Calu3 (cell line): ENCODE data around the gene RPS21. TPM values are rescaled to one million over a fixed set of nuclear protein-coding genes. Genes with fewer than 3 reads are reported as not detected.
A peak's percentile ranks its signal among the peaks of the same experiment; 100 is the strongest.

ENCODE experiments used
- BruUV-seq: library from RNA; stranded (reverse); fragments of 400-500 nt; replicated peaks from 2 replicates; lab custom pipeline; 2021; lab: Mats Ljungman, UMichigan
- CTCF ChIA-PET: fragments of 300-600 bp; sonication (Branson Sonifier 250); formaldehyde crosslinking; loops from one replicate; lab custom pipeline; 2022; ENCODE audit warnings: antibody characterized with exemption; lab: Charles Lee
- DNase-seq: peaks from one replicate; pipeline ENCODE4 v3.0.0; 2022
- H3K27ac Mint-ChIP-seq: one replicate; pipeline ENCODE4 v1.8.0; 2022; ENCODE audit warnings: mixed read lengths; ENCODE audit not compliant: unreplicated experiment
- H3K27me3 Mint-ChIP-seq: one replicate; pipeline ENCODE4 v1.8.0; 2022; ENCODE audit warnings: mixed read lengths; ENCODE audit not compliant: unreplicated experiment
- H3K36me3 Mint-ChIP-seq: one replicate; pipeline ENCODE4 v1.8.0; 2022; ENCODE audit warnings: mild to moderate bottlenecking, moderate library complexity, mixed read lengths; ENCODE audit not compliant: insufficient read depth, unreplicated experiment
- H3K4me1 Mint-ChIP-seq: one replicate; pipeline ENCODE4 v1.8.0; 2022; ENCODE audit warnings: mild to moderate bottlenecking, low read depth, mixed read lengths; ENCODE audit not compliant: unreplicated experiment
- H3K4me3 Mint-ChIP-seq: one replicate; pipeline ENCODE4 v1.8.0; 2022; ENCODE audit warnings: mild to moderate bottlenecking, low read depth, moderate library complexity, mixed read lengths; ENCODE audit not compliant: unreplicated experiment
- H3K9me3 Mint-ChIP-seq: one replicate; pipeline ENCODE4 v1.8.0; 2022; ENCODE audit warnings: low read depth, mixed read lengths; ENCODE audit not compliant: unreplicated experiment
- intact Hi-C: fragments of 100-400 bp; cut with micrococcal nuclease; formaldehyde crosslinking; loops from one replicate; pipeline ENCODE4 v1.10.0; 2022; ENCODE audit not compliant: unreplicated experiment
- total RNA-seq: library from RNA; stranded (reverse); gene quantifications from 2 replicates; pipeline ENCODE4 v1.2.3, GENCODE V29; 2022
- TF ChIP-seq, protein P1 (sequence below): fragments of 200-600 bp; IDR thresholded peaks from one replicate; pipeline ENCODE4 v1.8.0; 2022; ENCODE audit warnings: antibody characterized with exemption; ENCODE audit not compliant: unreplicated experiment

The RPS21 gene
- total RNA-seq, 1 experiment from 2014 or later, result 1,936 TPM

DNA sequence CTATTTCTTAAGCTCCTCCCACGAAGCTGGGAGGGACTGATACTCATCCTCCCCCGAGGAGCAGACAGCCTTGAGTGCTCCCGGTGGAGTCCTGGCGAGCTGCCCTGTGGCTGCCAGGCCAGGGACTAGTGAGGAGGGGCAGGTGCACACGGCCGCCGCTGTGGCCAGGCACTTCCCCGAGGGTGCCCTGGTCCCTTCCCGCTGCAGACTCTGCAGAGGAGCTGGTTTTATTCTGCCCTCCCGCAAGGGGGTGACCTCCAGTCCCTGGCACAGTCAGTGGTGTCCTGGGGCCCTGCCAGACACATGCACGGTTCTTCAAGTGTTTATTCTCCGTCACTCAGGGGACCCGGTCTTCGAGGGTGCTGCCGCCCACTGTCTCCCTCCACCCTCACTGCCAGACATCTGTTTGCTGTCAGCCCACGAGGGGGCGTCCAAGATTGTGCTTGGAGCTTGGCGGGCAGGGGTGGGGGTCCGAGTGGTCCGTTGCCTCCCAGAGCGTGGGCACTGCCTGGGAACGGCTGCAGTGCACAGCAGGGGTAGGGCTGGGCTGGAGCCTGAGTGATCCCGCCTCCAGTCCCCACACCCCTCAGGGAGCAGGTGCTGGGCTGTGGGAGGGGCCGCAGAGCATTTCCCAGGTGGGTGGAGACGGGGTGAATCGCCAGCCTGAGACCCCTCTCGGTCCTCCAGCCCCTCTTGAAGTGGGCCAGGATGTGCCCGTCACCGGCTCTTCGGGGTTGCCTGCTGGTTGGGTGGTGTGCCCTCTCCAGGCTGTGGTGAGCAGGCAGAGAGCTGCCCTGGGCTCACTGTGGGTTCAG lies 23.2 kb downstream of the RPS21 start:
- peak; percentile 68 for DNase-seq
- Mint-ChIP-seq H3K4me3 (no peak overlapping the region), H3K27me3 (no peaks in the 10 kb centered on the region), H3K36me3 (peaks cover 25% of the 10 kb centered on the region), H3K4me1 (peaks cover 27% of the 10 kb centered on the region), H3K9me3 (no peaks in the 10 kb centered on the region), H3K27ac (peak overlapping the region; percentile 4)
- intact Hi-C loops, result loop anchor here (2.0 to 5.0 kb wide), 2 partner anchors 77 to 207 kb away; no protein-coding TSS in a partner anchor
- CTCF ChIA-PET, result interaction anchor here (0.8 to 2.3 kb wide), 14 partner anchors 9 to 232 kb away, joined by 3 to 14 read pairs (median 4); partner anchors contain the start of genes RBBP8NL, RPS21 and SLCO4A1
- no TSS peak for BruUV-seq
- TF ChIP-seq, protein P1, sequence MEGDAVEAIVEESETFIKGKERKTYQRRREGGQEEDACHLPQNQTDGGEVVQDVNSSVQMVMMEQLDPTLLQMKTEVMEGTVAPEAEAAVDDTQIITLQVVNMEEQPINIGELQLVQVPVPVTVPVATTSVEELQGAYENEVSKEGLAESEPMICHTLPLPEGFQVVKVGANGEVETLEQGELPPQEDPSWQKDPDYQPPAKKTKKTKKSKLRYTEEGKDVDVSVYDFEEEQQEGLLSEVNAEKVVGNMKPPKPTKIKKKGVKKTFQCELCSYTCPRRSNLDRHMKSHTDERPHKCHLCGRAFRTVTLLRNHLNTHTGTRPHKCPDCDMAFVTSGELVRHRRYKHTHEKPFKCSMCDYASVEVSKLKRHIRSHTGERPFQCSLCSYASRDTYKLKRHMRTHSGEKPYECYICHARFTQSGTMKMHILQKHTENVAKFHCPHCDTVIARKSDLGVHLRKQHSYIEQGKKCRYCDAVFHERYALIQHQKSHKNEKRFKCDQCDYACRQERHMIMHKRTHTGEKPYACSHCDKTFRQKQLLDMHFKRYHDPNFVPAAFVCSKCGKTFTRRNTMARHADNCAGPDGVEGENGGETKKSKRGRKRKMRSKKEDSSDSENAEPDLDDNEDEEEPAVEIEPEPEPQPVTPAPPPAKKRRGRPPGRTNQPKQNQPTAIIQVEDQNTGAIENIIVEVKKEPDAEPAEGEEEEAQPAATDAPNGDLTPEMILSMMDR, result peak; percentile 94

DNA sequence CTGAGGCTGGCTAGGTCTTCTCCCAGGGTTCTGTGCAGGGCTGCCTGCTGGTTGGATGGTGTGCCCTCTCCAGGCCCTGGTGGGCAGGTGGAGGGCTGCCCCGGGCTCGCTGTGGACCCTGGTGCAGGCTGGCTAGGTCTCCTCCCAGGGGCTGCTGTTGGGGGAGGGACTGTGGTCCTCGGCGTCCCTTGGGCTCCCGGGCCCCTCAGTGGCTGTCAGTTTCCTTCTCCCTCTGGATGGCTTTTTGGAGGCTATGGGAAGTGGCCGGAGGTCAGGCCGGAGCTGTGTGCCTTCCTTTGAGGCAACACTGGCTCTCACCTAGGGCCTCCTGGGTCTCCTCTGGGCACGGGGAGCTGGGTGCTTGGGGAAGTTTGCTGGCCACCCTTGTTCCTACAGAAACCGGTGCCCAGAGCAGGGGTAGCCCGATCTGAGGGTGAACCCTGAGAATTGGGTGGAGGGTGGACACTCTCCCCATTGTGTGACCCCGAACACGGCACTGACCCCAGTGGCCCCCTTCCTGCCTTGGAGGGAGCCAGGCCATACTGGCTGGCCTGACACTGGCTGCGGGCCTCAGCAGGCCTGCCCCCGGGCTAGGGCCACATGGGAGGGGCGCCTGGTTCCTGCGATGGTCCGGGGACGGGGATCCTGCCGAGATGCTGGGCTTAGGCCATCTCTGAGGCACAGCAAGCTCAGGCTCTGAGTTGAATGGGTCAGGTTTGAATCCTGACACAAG lies 24.0 kb downstream of the RPS21 start:
- H3K27me3 Mint-ChIP-seq, result no peaks in the 10 kb centered on the region
- TF ChIP-seq, protein P1, result no peak
- intact Hi-C loops, result loop anchor here (2.0 to 5.0 kb wide), 2 partner anchors 76 to 206 kb away; no protein-coding TSS in a partner anchor
- H3K4me1 Mint-ChIP-seq, result peaks cover 19% of the 10 kb centered on the region
- BruUV-seq, result no TSS peak
- peaks cover 17% of the 10 kb centered on the region for H3K36me3 Mint-ChIP-seq
- H3K27ac Mint-ChIP-seq, result no peak overlapping the region
- CTCF ChIA-PET, result interaction anchor here (0.8 to 2.3 kb wide), 11 partner anchors 11 to 232 kb away, joined by 3 to 14 read pairs (median 5); partner anchors contain the start of genes RBBP8NL, RPS21 and SLCO4A1
- no peaks in the 10 kb centered on the region for H3K9me3 Mint-ChIP-seq
- no peak for DNase-seq
- H3K4me3 Mint-ChIP-seq, result no peak overlapping the region

DNA sequence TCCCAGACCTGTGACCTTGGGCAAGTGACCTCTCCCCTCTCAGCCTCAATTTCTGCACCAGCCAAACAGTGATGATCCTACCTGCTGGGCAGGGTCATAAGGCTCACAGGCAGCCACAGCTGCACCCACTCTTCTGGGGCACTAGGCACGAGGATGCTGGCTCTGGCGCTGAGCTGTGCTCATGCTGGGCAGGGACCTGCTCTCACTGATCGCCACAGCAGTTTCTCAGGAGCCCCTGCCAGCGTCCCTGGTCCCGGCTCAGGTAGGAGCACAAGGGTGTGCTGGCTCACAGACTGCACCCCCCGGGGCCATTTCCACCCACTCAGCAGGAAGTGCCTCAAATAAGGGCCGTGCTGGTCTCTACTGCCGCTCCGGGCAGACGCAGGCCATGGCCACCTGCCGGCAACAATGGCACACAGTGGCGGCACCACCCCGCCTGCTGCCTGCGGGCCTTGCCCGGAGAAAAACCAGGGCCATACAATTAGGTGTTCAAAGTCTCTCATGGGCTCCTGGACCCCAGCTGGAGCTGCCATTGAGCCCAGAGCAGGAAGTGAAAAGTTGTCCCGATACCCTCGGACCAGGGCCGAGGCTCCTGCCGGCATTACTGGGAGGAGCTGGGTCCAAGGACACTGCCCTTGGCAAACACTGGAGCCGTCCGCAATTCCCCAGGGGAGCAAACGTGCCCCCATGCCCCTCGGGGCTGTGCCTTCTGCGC lies 24.7 kb downstream of the RPS21 start:
- no peak overlapping the region for H3K4me3 Mint-ChIP-seq
- peaks cover 14% of the 10 kb centered on the region for H3K4me1 Mint-ChIP-seq
- H3K9me3 Mint-ChIP-seq, result no peaks in the 10 kb centered on the region
- TF ChIP-seq, protein P1, result no peak
- H3K27me3 Mint-ChIP-seq, result no peaks in the 10 kb centered on the region
- H3K36me3 Mint-ChIP-seq, result peaks cover 10% of the 10 kb centered on the region
- intact Hi-C loops, result loop anchor here (2.0 to 5.0 kb wide), 2 partner anchors 76 to 205 kb away; no protein-coding TSS in a partner anchor
- H3K27ac Mint-ChIP-seq, result no peak overlapping the region
- CTCF ChIA-PET, result interaction anchor here (0.9 to 2.3 kb wide), 3 partner anchors 13 to 205 kb away, joined by 3 to 14 read pairs (median 9); no protein-coding TSS in a partner anchor
- DNase-seq, result no peak
- BruUV-seq, result no TSS peak
